GM21576 (cell line): ENCODE data around the gene GPATCH4.
"Not testable (repeated sequence)": the region's sequence is repeated elsewhere in the genome, so short reads cannot be mapped to it uniquely, and the experiment has no call there.

Source experiments
- ATAC-seq: cut with Tn5 transposase; IDR thresholded peaks from one replicate; pipeline ENCODE4 v1.9.1; 2021; ENCODE audit warnings: mild to moderate bottlenecking, moderate library complexity; ENCODE audit not compliant: unreplicated experiment

The GPATCH4 gene

GRCh38 chr1:156627313-156627880 is 26.1 kb upstream of the GPATCH4 start:
- no peak for ATAC-seq

- ATAC-seq = no peak
Observed at GRCh38 chr1:156626079-156626438, 24.8 kb upstream of the GPATCH4 start.

- no peak for ATAC-seq
Observed at GRCh38 chr1:156625436-156626078, 24.3 kb upstream of the GPATCH4 start.

- no peak for ATAC-seq
Observed at GRCh38 chr1:156624814-156625435, 23.6 kb upstream of the GPATCH4 start.

- no peak for ATAC-seq
Observed at GRCh38 chr1:156623946-156624813, 22.9 kb upstream of the GPATCH4 start.

- ATAC-seq = no peak
Observed at GRCh38 chr1:156622581-156623297, 21.5 kb upstream of the GPATCH4 start.

- ATAC-seq = no peak
Observed at GRCh38 chr1:156619582-156619955, 18.3 kb upstream of the GPATCH4 start.

- no peak for ATAC-seq
Observed at GRCh38 chr1:156618853-156619581, 17.7 kb upstream of the GPATCH4 start, which contains the start of gene HAPLN2. HAPLN2 (plus strand) TSS chr1:156619415; CDS start chr1:156623491, 4,076 bp downstream.

GRCh38 chr1:156616463-156616862 is 15.2 kb upstream of the GPATCH4 start:
- ATAC-seq = no peak

GRCh38 chr1:156615946-156616345 is 14.7 kb upstream of the GPATCH4 start:
- no peak for ATAC-seq

- no peak for ATAC-seq
Observed at GRCh38 chr1:156612666-156613065, 11.4 kb upstream of the GPATCH4 start.

GRCh38 chr1:156610072-156610471 is 8.8 kb upstream of the GPATCH4 start:
- not testable (repeated sequence) for ATAC-seq

- ATAC-seq = peak; percentile 50
Observed at GRCh38 chr1:156608981-156609380, 7.7 kb upstream of the GPATCH4 start.

- no peak for ATAC-seq
Observed at GRCh38 chr1:156608036-156608674, 6.9 kb upstream of the GPATCH4 start.

GRCh38 chr1:156607344-156607743 is 6.1 kb upstream of the GPATCH4 start:
- ATAC-seq = not testable (repeated sequence)

- ATAC-seq = no peak
Observed at GRCh38 chr1:156602557-156602993, 1.3 kb upstream of the GPATCH4 start.

- no peak for ATAC-seq
Observed at GRCh38 chr1:156601892-156602291, 613 bp upstream of the GPATCH4 start.

GRCh38 chr1:156600733-156601121 is 552 bp downstream of the GPATCH4 start:
- ATAC-seq = no peak

GRCh38 chr1:156599811-156600210 is 1.5 kb downstream of the GPATCH4 start:
- no peak for ATAC-seq
